Measurements from ENCODE around the gene PAN3. TPM values are rescaled to one million over a fixed set of nuclear protein-coding genes. Genes with fewer than 3 reads are reported as not detected.

Gene PAN3
- total and polyA plus RNA-seq, 2 experiments from 2014 or later = 27.4 to 58.2 TPM

DNA sequence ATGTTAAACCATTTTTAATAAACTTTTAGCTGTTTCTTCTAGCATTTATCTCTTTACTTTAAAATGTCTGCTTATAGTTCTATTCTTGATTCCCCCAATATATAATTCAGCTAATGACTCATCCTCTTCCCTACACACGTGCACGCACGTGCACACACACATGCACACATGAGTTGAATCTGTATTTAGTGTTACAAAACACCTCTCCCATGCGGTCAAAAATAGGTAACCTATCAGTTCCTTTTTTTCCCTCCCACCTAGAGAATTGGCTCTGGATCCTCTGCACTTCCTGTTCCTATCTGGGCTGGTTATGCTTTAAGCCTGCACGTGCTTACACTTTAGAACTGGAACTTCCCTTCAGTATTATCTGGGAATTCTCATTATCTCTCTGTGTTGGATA is 144.1 kb downstream of the PAN3 start (continued):
- TF ChIP-seq, protein P1, sequence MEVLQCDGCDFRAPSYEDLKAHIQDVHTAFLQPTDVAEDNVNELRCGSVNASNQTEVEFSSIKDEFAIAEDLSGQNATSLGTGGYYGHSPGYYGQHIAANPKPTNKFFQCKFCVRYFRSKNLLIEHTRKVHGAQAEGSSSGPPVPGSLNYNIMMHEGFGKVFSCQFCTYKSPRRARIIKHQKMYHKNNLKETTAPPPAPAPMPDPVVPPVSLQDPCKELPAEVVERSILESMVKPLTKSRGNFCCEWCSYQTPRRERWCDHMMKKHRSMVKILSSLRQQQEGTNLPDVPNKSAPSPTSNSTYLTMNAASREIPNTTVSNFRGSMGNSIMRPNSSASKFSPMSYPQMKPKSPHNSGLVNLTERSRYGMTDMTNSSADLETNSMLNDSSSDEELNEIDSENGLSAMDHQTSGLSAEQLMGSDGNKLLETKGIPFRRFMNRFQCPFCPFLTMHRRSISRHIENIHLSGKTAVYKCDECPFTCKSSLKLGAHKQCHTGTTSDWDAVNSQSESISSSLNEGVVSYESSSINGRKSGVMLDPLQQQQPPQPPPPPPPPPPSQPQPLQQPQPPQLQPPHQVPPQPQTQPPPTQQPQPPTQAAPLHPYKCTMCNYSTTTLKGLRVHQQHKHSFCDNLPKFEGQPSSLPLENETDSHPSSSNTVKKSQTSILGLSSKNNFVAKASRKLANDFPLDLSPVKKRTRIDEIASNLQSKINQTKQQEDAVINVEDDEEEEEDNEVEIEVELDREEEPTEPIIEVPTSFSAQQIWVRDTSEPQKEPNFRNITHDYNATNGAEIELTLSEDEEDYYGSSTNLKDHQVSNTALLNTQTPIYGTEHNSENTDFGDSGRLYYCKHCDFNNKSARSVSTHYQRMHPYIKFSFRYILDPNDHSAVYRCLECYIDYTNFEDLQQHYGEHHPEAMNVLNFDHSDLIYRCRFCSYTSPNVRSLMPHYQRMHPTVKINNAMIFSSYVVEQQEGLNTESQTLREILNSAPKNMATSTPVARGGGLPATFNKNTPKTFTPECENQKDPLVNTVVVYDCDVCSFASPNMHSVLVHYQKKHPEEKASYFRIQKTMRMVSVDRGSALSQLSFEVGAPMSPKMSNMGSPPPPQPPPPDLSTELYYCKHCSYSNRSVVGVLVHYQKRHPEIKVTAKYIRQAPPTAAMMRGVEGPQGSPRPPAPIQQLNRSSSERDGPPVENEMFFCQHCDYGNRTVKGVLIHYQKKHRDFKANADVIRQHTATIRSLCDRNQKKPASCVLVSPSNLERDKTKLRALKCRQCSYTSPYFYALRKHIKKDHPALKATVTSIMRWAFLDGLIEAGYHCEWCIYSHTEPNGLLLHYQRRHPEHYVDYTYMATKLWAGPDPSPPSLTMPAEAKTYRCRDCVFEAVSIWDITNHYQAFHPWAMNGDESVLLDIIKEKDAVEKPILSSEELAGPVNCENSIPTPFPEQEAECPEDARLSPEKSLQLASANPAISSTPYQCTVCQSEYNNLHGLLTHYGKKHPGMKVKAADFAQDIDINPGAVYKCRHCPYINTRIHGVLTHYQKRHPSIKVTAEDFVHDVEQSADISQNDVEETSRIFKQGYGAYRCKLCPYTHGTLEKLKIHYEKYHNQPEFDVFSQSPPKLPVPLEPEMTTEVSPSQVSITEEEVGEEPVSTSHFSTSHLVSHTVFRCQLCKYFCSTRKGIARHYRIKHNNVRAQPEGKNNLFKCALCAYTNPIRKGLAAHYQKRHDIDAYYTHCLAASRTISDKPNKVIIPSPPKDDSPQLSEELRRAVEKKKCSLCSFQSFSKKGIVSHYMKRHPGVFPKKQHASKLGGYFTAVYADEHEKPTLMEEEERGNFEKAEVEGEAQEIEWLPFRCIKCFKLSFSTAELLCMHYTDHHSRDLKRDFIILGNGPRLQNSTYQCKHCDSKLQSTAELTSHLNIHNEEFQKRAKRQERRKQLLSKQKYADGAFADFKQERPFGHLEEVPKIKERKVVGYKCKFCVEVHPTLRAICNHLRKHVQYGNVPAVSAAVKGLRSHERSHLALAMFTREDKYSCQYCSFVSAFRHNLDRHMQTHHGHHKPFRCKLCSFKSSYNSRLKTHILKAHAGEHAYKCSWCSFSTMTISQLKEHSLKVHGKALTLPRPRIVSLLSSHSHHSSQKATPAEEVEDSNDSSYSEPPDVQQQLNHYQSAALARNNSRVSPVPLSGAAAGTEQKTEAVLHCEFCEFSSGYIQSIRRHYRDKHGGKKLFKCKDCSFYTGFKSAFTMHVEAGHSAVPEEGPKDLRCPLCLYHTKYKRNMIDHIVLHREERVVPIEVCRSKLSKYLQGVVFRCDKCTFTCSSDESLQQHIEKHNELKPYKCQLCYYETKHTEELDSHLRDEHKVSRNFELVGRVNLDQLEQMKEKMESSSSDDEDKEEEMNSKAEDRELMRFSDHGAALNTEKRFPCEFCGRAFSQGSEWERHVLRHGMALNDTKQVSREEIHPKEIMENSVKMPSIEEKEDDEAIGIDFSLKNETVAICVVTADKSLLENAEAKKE (CRISPR knock-in tag; IDR thresholded peaks at IDR 0.05) = no peak
- TF ChIP-seq POLR2AphosphoS5 (IDR thresholded peaks at IDR 0.05; ENCODE audit: low read depth) (no peak), NANOG (IDR thresholded peaks at IDR 0.05; ENCODE audit: borderline replicate concordance) (no peak), STAT1 (IDR thresholded peaks at IDR 0.05; ENCODE audit: unreplicated experiment) (no peak)
- TF ChIP-seq, protein P2, sequence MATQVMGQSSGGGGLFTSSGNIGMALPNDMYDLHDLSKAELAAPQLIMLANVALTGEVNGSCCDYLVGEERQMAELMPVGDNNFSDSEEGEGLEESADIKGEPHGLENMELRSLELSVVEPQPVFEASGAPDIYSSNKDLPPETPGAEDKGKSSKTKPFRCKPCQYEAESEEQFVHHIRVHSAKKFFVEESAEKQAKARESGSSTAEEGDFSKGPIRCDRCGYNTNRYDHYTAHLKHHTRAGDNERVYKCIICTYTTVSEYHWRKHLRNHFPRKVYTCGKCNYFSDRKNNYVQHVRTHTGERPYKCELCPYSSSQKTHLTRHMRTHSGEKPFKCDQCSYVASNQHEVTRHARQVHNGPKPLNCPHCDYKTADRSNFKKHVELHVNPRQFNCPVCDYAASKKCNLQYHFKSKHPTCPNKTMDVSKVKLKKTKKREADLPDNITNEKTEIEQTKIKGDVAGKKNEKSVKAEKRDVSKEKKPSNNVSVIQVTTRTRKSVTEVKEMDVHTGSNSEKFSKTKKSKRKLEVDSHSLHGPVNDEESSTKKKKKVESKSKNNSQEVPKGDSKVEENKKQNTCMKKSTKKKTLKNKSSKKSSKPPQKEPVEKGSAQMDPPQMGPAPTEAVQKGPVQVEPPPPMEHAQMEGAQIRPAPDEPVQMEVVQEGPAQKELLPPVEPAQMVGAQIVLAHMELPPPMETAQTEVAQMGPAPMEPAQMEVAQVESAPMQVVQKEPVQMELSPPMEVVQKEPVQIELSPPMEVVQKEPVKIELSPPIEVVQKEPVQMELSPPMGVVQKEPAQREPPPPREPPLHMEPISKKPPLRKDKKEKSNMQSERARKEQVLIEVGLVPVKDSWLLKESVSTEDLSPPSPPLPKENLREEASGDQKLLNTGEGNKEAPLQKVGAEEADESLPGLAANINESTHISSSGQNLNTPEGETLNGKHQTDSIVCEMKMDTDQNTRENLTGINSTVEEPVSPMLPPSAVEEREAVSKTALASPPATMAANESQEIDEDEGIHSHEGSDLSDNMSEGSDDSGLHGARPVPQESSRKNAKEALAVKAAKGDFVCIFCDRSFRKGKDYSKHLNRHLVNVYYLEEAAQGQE (IDR thresholded peaks at IDR 0.05; ENCODE audit: unreplicated experiment) = no peak
- TF ChIP-seq, protein P3, sequence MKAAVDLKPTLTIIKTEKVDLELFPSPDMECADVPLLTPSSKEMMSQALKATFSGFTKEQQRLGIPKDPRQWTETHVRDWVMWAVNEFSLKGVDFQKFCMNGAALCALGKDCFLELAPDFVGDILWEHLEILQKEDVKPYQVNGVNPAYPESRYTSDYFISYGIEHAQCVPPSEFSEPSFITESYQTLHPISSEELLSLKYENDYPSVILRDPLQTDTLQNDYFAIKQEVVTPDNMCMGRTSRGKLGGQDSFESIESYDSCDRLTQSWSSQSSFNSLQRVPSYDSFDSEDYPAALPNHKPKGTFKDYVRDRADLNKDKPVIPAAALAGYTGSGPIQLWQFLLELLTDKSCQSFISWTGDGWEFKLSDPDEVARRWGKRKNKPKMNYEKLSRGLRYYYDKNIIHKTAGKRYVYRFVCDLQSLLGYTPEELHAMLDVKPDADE (IDR thresholded peaks at IDR 0.05) = no peak

Measured in GM23338 (cell line).